Fibroblast of lung (primary cell): ENCODE measurements around the gene ZNF620.

Experiments
- EZH2 ChIP-seq: IDR thresholded peaks from 2 replicates; pipeline ENCODE4 v1.5.1; 2012; ENCODE audit warnings: low read length, control low read depth, mild to moderate bottlenecking; ENCODE audit errors: missing control alignments
- TF ChIP-seq, protein P1 (sequence below), 2 donors: IDR thresholded peaks in 1 of 2; conservative IDR thresholded peaks in 1 of 2; 1 replicate in 1 of 2; 2 replicates in 1 of 2; pipeline ENCODE4 v1.5.1; 2011 to 2012; ENCODE audit warnings: low read length in 2 of 2, control low read depth in 1 of 2, inconsistent platforms in 1 of 2, low read depth in 1 of 2, mild to moderate bottlenecking in 1 of 2

DNA sequence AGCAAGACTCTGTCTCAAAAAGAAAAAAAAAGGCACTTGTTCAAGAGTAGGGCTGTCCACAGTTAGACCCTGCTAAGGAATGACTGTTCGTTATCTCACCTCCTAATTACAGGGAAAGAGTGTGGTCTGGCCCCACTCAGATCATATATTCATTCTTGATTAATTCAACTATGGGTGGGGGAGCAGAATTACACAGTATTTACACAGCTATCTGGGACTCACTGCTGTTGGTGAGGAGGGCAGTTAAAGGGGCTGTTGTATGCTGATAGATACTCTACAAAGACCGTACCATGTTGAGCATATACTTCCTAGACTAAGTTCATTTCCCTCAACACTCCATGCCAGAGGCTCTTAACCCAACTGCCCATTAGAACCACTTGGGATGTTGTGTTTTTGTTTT, 3.8 kb upstream of the ZNF620 start:
- TF ChIP-seq, protein P1, sequence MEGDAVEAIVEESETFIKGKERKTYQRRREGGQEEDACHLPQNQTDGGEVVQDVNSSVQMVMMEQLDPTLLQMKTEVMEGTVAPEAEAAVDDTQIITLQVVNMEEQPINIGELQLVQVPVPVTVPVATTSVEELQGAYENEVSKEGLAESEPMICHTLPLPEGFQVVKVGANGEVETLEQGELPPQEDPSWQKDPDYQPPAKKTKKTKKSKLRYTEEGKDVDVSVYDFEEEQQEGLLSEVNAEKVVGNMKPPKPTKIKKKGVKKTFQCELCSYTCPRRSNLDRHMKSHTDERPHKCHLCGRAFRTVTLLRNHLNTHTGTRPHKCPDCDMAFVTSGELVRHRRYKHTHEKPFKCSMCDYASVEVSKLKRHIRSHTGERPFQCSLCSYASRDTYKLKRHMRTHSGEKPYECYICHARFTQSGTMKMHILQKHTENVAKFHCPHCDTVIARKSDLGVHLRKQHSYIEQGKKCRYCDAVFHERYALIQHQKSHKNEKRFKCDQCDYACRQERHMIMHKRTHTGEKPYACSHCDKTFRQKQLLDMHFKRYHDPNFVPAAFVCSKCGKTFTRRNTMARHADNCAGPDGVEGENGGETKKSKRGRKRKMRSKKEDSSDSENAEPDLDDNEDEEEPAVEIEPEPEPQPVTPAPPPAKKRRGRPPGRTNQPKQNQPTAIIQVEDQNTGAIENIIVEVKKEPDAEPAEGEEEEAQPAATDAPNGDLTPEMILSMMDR (conservative IDR thresholded peaks at IDR 0.05 in 1 of 2, IDR thresholded peaks at IDR 0.05 in 1 of 2; ENCODE audit: low read depth in 1 of 2, low read length in 2 of 2) = no peak
- no peak for TF ChIP-seq EZH2
